Panc1 (cell line): ENCODE data around the gene GDE1. TPM values are rescaled to one million over a fixed set of nuclear protein-coding genes. Genes with fewer than 3 reads are reported as not detected.

ENCODE experiments used
- ATAC-seq: fragments of 200-7000 bp; cut with Tn5 transposase; 2 replicates; pipeline ENCODE4 v1.9.1; 2020; ENCODE audit warnings: mild to moderate bottlenecking, moderate library complexity
- BruUV-seq: library from RNA; stranded (reverse); fragments of 400-500 nt; replicated peaks from 2 replicates; lab custom pipeline; 2021; lab: Mats Ljungman, UMichigan
- CTCF ChIA-PET: fragments of 300-600 bp; sonication (Branson Sonifier 250); formaldehyde crosslinking; loops from one replicate; lab custom pipeline; 2022; ENCODE audit warnings: antibody characterized with exemption; lab: Charles Lee
- POLR2A ChIA-PET: fragments of 300-600 bp; sonication (Branson Sonifier 250); formaldehyde crosslinking; loops from one replicate; lab custom pipeline; 2022; ENCODE audit warnings: antibody characterized with exemption; lab: Charles Lee
- DNase-seq: peaks from one replicate; pipeline ENCODE4 v3.0.0-alpha.2; 2010; ENCODE audit warnings: low read depth, low spot score
- H3K27ac ChIP-seq: 2 replicates; pipeline ENCODE4 v1.5.1; 2011; ENCODE audit warnings: mild to moderate bottlenecking, low read length, inconsistent platforms
- H3K27me3 ChIP-seq: fragments of 200-500 bp; sonication (Bioruptor generic); 2 replicates; pipeline ENCODE4 v1.6.0; 2014; ENCODE audit warnings: low read length, inconsistent platforms; ENCODE audit not compliant: control insufficient read depth, insufficient read depth
- H3K36me3 ChIP-seq: fragments of 200-500 bp; sonication (Bioruptor generic); 2 replicates; pipeline ENCODE4 v1.5.1; 2014; ENCODE audit warnings: inconsistent platforms, mild to moderate bottlenecking, low read length, moderate library complexity; ENCODE audit not compliant: control insufficient read depth, insufficient read depth
- H3K4me1 ChIP-seq: 2 replicates; pipeline ENCODE4 v1.5.1; 2011; ENCODE audit warnings: inconsistent platforms, mild to moderate bottlenecking, low read length, moderate library complexity; ENCODE audit not compliant: control insufficient read depth, insufficient read depth
- H3K4me3 ChIP-seq, 2 experiments: 2 replicates each; pipeline ENCODE4 v1.5.1; 2011 to 2012; ENCODE audit warnings: low read depth in 2 of 2, low read length in 2 of 2, mild to moderate bottlenecking in 2 of 2, inconsistent platforms in 1 of 2, moderate library complexity in 1 of 2
- H3K9me3 ChIP-seq: fragments of 200-500 bp; sonication (Bioruptor generic); 2 replicates; pipeline ENCODE4 v1.5.1; 2014; ENCODE audit warnings: low read depth, mild to moderate bottlenecking, inconsistent platforms, low read length, moderate library complexity; ENCODE audit not compliant: control insufficient read depth, insufficient read depth
- CTCF ChIP-seq: fragments of 450-650 bp; IDR thresholded peaks from 2 replicates; pipeline ENCODE4 v1.5.1; 2017; ENCODE audit warnings: mild to moderate bottlenecking
- POLR2AphosphoS5 ChIP-seq: IDR thresholded peaks from 2 replicates; pipeline ENCODE4 v1.6.1; 2012; ENCODE audit warnings: mild to moderate bottlenecking, low read depth, low read length, moderate library complexity
- SIN3A ChIP-seq: IDR thresholded peaks from 2 replicates; pipeline ENCODE4 v1.6.1; 2012; ENCODE audit warnings: low read depth, mild to moderate bottlenecking, low read length, moderate library complexity, borderline replicate concordance; ENCODE audit not compliant: insufficient read depth
- TCF7L2 ChIP-seq: IDR thresholded peaks from 2 replicates; pipeline ENCODE4 v1.6.1; 2011; ENCODE audit warnings: mild to moderate bottlenecking, low read depth, low read length, inconsistent platforms
- in situ Hi-C: cut with HindIII; loops from 2 replicates; pipeline ENCODE4 v1.10.0; 2016; ENCODE audit warnings: low sequenced_read_pairs, low pct_unique_long_range_greater_than_20kb
- intact Hi-C: fragments of 100-400 bp; cut with micrococcal nuclease; formaldehyde crosslinking; loops from one replicate; pipeline ENCODE4 v1.10.0; 2022; ENCODE audit not compliant: unreplicated experiment
- total RNA-seq: library from RNA; stranded (reverse); gene quantifications from one replicate; pipeline ENCODE4 v1.2.1, GENCODE V29; 2021; ENCODE audit not compliant: unreplicated experiment
- TF ChIP-seq, protein P1 (sequence below), 2 experiments: IDR thresholded peaks; 2 replicates each; pipeline ENCODE4 v1.6.1; 2011 to 2012; ENCODE audit warnings: low read depth in 2 of 2, control low read depth in 1 of 2, low read length in 1 of 2, mild to moderate bottlenecking in 1 of 2, moderate library complexity in 1 of 2; ENCODE audit not compliant: insufficient read depth in 1 of 2

Gene GDE1
- total RNA-seq, 1 experiment from 2014 or later, result 135 TPM

DNA sequence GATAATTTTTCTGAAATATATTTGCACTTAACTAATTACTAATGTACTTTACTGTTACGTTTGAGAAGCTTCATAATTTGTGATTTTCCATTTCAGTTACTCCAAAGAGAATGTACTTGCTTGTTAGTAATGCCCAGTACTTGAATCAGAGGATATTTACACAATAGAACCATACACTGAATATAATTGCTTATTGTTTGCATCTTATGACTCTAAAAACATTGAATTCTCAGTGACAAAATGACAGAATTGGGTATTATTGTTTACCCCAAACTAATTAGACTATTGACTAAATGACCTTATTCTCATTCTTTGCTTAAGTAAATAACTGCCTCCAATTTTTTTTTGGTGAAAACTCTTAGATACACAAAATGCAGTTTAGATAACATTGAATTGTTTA lies 10.7 kb upstream of the GDE1 start:
- no peak for DNase-seq
- in situ Hi-C loops, result loop anchor here (25.0 kb wide), 1 partner anchor 120 kb away; the partner anchor contains the start of gene TMC5
- no peaks in the 10 kb centered on the region for H3K9me3 ChIP-seq
- CTCF ChIA-PET, result no interaction called here
- ATAC-seq, result no peak
- BruUV-seq, result no TSS peak
- POLR2A ChIA-PET, result no interaction called here
- TF ChIP-seq POLR2AphosphoS5 (no peak), CTCF (no peak), SIN3A (no peak), TCF7L2 (no peak)
- TF ChIP-seq, protein P1, sequence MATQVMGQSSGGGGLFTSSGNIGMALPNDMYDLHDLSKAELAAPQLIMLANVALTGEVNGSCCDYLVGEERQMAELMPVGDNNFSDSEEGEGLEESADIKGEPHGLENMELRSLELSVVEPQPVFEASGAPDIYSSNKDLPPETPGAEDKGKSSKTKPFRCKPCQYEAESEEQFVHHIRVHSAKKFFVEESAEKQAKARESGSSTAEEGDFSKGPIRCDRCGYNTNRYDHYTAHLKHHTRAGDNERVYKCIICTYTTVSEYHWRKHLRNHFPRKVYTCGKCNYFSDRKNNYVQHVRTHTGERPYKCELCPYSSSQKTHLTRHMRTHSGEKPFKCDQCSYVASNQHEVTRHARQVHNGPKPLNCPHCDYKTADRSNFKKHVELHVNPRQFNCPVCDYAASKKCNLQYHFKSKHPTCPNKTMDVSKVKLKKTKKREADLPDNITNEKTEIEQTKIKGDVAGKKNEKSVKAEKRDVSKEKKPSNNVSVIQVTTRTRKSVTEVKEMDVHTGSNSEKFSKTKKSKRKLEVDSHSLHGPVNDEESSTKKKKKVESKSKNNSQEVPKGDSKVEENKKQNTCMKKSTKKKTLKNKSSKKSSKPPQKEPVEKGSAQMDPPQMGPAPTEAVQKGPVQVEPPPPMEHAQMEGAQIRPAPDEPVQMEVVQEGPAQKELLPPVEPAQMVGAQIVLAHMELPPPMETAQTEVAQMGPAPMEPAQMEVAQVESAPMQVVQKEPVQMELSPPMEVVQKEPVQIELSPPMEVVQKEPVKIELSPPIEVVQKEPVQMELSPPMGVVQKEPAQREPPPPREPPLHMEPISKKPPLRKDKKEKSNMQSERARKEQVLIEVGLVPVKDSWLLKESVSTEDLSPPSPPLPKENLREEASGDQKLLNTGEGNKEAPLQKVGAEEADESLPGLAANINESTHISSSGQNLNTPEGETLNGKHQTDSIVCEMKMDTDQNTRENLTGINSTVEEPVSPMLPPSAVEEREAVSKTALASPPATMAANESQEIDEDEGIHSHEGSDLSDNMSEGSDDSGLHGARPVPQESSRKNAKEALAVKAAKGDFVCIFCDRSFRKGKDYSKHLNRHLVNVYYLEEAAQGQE (IDR thresholded peaks at IDR 0.05; ENCODE audit: insufficient read depth in 1 of 2, low read depth in 2 of 2, low read length in 1 of 2), result no peak
- no peak overlapping the region for H3K4me3 ChIP-seq
- H3K36me3 ChIP-seq, result peaks cover 47% of the 10 kb centered on the region
- H3K27me3 ChIP-seq, result no peaks in the 10 kb centered on the region
- no peaks in the 10 kb centered on the region for H3K4me1 ChIP-seq
- intact Hi-C loops, result no loop called here
- no peak overlapping the region for H3K27ac ChIP-seq

DNA sequence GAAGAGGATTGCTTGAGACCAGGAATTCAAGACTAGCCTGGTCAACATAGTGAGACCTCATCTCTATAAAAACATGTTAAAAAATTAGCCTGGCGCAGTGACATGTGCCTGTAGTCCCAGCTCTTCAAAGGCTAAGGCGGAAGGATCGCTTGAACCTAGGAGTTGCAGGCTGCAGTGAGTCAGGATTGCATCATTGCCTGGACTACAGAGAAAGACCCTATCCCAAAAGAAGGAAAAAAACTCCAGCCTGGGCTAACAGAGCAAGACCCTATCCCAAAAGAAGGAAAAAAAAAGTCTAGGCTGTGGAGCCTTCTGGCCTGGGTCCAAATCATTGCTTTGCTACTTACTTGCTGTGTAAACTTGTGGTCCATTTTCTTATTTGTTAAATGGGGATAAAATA lies 6.8 kb upstream of the GDE1 start:
- TF ChIP-seq TCF7L2, result no peak
- TF ChIP-seq, protein P1 (IDR thresholded peaks at IDR 0.05; ENCODE audit: insufficient read depth in 1 of 2, low read depth in 2 of 2, low read length in 1 of 2), result no peak
- TF ChIP-seq SIN3A, result no peak
- no peak for TF ChIP-seq POLR2AphosphoS5
- no peak for TF ChIP-seq CTCF
- Histone ChIP-seq H3K27me3 (no peaks in the 10 kb centered on the region), H3K27ac (no peak overlapping the region), H3K4me1 (peaks cover 13% of the 10 kb centered on the region), H3K9me3 (no peaks in the 10 kb centered on the region), H3K36me3 (peaks cover 24% of the 10 kb centered on the region), H3K4me3 (no peak overlapping the region)
- no TSS peak for BruUV-seq
- ChIA-PET CTCF (no interaction called here), POLR2A (interaction anchor here (1.0 kb wide), 1 partner anchor 25 kb away, joined by 3 read pairs; no protein-coding TSS in a partner anchor)
- in situ Hi-C loops (loop anchor here (25.0 kb wide), 1 partner anchor 116 kb away; the partner anchor contains the start of gene TMC5), intact Hi-C loops (no loop called here)
- no peak for ATAC-seq
- no peak for DNase-seq
